GM12864 (cell line): ENCODE results near the gene HS3ST5.

Source experiments
- DNase-seq: peaks from one replicate; pipeline ENCODE4 v3.0.0-alpha.2; 2011; ENCODE audit warnings: low read depth
- H3K4me3 ChIP-seq: 2 replicates; pipeline ENCODE4 v1.5.1; 2011; ENCODE audit warnings: mild to moderate bottlenecking, low read depth, low read length, control low read depth
- CTCF ChIP-seq: IDR thresholded peaks from 2 replicates; pipeline ENCODE4 v1.5.1; 2011; ENCODE audit warnings: low read depth, mild to moderate bottlenecking, moderate library complexity, low read length, control low read depth, inconsistent platforms; ENCODE audit errors: missing control alignments

Gene HS3ST5

GRCh38 chr6:114092943-114093342 lies 249.9 kb downstream of the HS3ST5 start:
- TF ChIP-seq CTCF = no peak
- no peak overlapping the region for H3K4me3 ChIP-seq
- no peak for DNase-seq

GRCh38 chr6:114090626-114091025 lies 252.2 kb downstream of the HS3ST5 start:
- TF ChIP-seq CTCF = no peak
- no peak for DNase-seq
- H3K4me3 ChIP-seq = no peak overlapping the region

GRCh38 chr6:114087496-114087895 lies 255.3 kb downstream of the HS3ST5 start:
- DNase-seq = no peak
- H3K4me3 ChIP-seq = no peak overlapping the region
- no peak for TF ChIP-seq CTCF

- no peak overlapping the region for H3K4me3 ChIP-seq
- TF ChIP-seq CTCF = no peak
- DNase-seq = no peak
Observed at GRCh38 chr6:114085211-114085610, 257.6 kb downstream of the HS3ST5 start.

- no peak for DNase-seq
- TF ChIP-seq CTCF = no peak
- H3K4me3 ChIP-seq = no peak overlapping the region
Observed at GRCh38 chr6:114084327-114084890, 258.4 kb downstream of the HS3ST5 start.

GRCh38 chr6:114083251-114083650 lies 259.6 kb downstream of the HS3ST5 start:
- TF ChIP-seq CTCF = no peak
- DNase-seq = no peak

GRCh38 chr6:114081730-114082129 lies 261.1 kb downstream of the HS3ST5 start:
- H3K4me3 ChIP-seq = no peak overlapping the region
- no peak for TF ChIP-seq CTCF
- DNase-seq = no peak

More at GRCh38 chr6:114083251-114083650, 259.6 kb downstream of the HS3ST5 start:
- H3K4me3 ChIP-seq = no peak overlapping the region
